Raji (cell line): ENCODE measurements around the gene RUVBL2.

Experiments used
- POLR2A ChIP-seq: IDR thresholded peaks from 2 replicates; pipeline ENCODE4 v1.6.1; 2011; ENCODE audit warnings: low read depth, low read length, control low read depth; ENCODE audit not compliant: insufficient read depth

The RUVBL2 gene

GRCh38 chr19:48961051-48961649 lies 32.5 kb upstream of the RUVBL2 start:
- no peak for TF ChIP-seq POLR2A

GRCh38 chr19:48961673-48962028 lies 32.0 kb upstream of the RUVBL2 start:
- TF ChIP-seq POLR2A: no peak

- TF ChIP-seq POLR2A: peak; percentile 72
Measured at GRCh38 chr19:48962029-48962848, 31.4 kb upstream of the RUVBL2 start.

- TF ChIP-seq POLR2A: no peak
Measured at GRCh38 chr19:48962849-48963165, 30.9 kb upstream of the RUVBL2 start.

- no peak for TF ChIP-seq POLR2A
Measured at GRCh38 chr19:48963371-48964204, 30.1 kb upstream of the RUVBL2 start.

GRCh38 chr19:48964205-48965039 lies 29.3 kb upstream of the RUVBL2 start:
- no peak for TF ChIP-seq POLR2A

GRCh38 chr19:48965040-48965805 lies 28.5 kb upstream of the RUVBL2 start, which contains the start of gene FTL:
Gene FTL (plus strand): TSS chr19:48965309. CDS start chr19:48965508, 199 bp downstream.
- peak; percentile 99 for TF ChIP-seq POLR2A

GRCh38 chr19:48965806-48966540 lies 27.7 kb upstream of the RUVBL2 start:
- no peak; the same call in 1 of the 2 replicates for TF ChIP-seq POLR2A

- TF ChIP-seq POLR2A: no peak
Measured at GRCh38 chr19:48966541-48967345, 26.9 kb upstream of the RUVBL2 start.

- TF ChIP-seq POLR2A: peak; percentile 34; the same call in 1 of the 2 replicates
Measured at GRCh38 chr19:48967346-48968178, 26.1 kb upstream of the RUVBL2 start.

- TF ChIP-seq POLR2A: no peak
Measured at GRCh38 chr19:48968179-48968661, 25.5 kb upstream of the RUVBL2 start.

GRCh38 chr19:48968813-48969218 lies 24.9 kb upstream of the RUVBL2 start:
- TF ChIP-seq POLR2A: no peak
